GM04503 (cell line): ENCODE data around the gene KCNJ2.

ENCODE experiments used
- DNase-seq: peaks from one replicate; pipeline ENCODE4 v3.0.0-alpha.2; 2012; ENCODE audit warnings: low read depth

Gene KCNJ2

DNA sequence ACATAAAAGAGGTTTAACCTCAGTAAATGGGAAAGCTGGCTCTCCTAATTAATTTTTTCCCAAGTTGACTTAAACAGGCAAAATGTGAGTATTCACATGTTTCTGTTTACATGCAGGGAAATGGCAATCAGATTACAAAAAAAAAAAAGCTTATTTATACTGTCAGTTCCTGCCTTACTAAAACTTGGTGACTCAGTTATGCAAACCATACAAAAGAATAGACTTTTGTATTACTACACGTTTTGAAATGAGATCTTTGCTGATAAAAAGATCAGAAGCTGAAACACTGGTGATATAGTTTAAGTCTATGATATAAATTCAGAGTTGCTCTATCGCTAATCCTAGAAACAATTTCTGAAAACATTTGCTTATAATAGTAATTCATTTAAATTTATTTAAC lies 9.4 kb upstream of the KCNJ2 start:
- DNase-seq = no peak

DNA sequence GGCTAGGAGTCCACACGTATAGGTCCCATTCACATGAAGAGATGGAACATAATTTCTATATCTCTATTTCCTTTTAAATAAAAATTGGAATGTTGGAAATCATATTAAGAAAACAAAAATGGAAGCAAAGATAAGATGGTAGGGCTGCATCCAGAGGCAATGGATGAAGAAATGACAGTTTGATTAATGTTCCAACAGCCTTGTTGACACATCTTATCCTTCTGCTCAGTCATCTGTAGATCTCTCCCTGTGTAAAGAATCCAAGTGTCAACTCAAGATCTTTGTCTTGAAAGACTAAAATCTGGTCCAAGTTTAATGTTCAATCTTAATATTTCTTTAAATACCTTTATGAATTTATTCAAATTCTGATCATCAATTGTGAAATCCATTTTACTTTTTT lies 7.8 kb upstream of the KCNJ2 start:
- no peak for DNase-seq

GRCh38 chr17:70165383-70165782 lies 3.9 kb upstream of the KCNJ2 start:
- no peak for DNase-seq

DNA sequence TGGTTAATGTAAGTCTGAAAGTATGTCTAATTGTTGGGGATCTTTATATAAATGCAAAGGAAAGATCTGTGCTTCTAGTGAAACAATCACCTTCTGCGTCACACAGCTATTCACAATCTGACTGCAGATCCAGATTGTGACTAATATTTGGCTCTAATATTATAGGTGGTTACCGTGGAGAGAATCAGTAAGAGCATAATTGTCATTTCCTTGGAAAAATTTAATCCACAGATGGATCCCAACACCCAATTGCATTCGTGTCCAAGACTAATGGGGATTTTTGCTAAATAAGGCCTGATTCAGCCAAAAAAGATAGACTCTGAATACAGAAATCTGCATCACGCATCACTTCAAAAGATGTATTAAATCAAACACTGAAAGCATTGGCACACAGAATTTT lies 2.7 kb upstream of the KCNJ2 start:
- DNase-seq = no peak

- DNase-seq = no peak
Measured at GRCh38 chr17:70168044-70168976, 1.0 kb upstream of the KCNJ2 start.

GRCh38 chr17:70169709-70170597 lies 621 bp downstream of the KCNJ2 start:
- no peak for DNase-seq

GRCh38 chr17:70171159-70171558 lies 1.8 kb downstream of the KCNJ2 start:
- no peak for DNase-seq

- no peak for DNase-seq
Measured at GRCh38 chr17:70172449-70172848, 3.1 kb downstream of the KCNJ2 start.

DNA sequence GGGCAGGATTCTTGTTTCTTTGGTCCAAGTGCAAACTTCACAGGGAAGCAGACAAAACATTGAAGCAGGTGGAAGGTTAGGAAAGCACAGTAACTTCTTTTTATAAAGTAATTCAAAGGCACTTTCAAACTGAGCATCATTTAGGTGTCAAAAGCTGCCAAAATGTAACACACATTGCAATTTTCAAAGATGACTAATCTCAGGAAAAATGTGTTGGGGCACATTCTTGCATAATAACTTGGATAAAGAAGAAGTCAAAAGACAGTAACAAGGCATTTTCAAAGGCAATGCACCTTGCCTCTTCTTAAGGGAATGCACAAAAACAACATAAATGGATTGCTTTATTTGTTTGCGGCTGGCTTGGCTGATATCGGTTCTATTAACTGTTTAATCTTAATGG lies 3.6 kb downstream of the KCNJ2 start:
- no peak for DNase-seq

DNA sequence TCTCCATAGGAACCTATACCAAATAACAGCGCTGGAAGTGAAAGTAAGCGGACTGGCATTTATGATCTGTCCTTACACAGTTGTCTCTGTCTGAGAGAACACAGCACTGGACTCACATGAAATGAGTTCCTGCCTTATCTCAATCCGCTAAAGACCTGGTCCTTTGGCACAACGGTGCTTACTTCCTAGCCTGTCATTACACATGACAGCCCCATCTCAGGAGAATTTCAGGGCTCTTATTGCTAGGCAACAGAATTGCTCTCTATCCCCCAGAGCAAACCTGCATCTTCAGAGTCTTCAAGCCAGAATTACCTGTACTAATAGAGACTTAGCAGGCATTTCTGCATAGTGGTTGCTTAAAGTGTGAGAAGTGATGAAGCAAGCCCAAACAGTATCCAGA lies 4.3 kb downstream of the KCNJ2 start:
- DNase-seq = no peak

GRCh38 chr17:70181376-70181775 lies 12.0 kb downstream of the KCNJ2 start:
- DNase-seq = no peak

GRCh38 chr17:70181866-70182265 lies 12.5 kb downstream of the KCNJ2 start:
- DNase-seq = no peak

DNA sequence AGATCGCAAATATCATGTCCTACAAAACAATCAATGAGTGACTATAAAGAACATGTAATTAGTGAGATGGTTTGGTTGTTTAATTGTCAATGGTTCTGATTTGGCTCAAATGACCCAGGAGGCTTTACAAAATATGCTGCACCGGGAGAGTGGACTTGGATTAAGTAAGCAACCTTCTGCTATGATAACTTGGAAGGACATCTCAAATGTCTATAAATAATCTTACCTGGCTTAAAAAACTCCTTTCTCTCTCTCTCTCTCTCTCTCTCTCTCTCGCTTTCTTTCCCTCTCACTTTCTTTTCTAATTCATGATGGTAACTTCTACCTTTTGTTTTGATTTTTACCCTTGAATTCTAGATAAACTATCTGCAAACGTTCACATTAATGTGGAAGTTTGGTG lies 14.2 kb downstream of the KCNJ2 start:
- no peak for DNase-seq

DNA sequence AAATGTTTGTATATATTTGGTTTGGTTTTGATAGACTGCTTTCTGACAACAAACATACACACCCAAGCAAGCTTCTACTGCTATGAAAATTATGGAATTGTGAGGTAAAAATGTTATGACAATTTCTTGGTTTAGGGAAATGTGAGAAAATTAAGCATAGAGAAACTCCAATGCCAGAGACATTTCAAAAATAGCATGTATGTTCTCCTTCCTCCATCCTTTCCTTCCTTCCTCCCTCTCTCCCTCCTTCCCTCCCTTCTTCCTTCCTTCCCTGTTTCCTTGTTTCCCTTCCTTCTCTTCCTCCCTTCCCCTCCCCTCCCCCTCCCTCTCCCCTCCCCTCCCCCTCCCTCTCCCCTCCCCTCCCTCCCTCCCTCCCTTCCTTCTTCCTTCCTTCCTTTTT lies 14.9 kb downstream of the KCNJ2 start:
- DNase-seq = no peak

DNA sequence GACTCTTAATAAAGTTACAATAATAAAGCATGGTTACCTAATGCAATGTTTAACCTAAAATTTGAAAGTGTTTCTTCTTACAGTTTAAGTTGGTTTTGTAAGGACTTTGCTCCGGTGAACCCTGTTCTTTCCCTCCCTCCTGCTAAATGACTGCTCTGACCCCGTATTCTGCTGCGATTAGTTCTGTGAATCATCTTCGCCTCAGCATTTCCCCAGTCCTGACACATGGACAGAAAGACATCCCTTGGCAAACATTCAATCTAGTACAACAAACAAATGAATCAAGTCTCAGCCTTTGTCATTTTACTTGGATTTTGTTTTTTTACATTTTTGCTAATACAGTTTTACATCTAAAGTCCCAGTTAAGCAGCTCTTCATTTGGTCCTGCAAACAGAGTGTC lies 15.4 kb downstream of the KCNJ2 start:
- DNase-seq = peak; percentile 14

DNA sequence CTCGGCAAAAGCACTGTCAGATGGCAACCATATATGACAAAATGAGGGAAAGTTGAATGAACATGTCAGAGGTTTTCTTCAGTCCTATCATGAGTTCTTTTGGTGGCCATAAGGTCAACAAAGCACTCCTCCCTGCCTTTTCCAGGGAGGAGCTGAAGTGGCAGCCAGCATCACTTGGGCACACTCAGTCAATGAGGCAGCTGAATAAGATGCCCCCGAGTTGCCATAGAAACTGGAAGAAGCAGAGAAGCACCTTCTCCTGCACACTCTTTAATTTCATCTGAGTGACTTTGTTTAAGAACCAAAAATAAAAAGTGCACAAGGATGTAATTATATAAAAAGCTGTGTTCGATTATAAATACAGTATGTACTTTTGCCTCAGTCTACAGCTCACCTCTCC lies 16.0 kb downstream of the KCNJ2 start:
- DNase-seq = no peak

DNA sequence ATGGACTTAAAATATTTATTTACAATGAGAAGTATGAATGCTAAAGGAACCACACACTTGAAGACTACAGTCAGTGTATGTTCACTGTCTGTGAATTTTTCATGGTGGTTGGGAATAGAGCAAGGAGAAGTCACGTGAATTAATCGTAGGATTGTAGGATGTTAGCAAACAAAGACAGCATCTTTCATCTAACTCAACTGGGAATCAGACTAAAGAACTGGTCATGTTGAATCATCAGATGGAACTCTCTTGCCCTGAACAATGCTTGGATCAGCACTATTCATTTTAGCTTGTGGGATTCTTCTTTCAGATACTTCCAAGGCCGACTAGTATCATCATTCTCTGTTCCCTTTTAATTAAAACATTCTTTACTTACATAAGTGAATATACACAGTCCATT lies 18.1 kb downstream of the KCNJ2 start:
- peak; percentile 3 for DNase-seq

GRCh38 chr17:70190959-70191805 lies 21.9 kb downstream of the KCNJ2 start:
- no peak for DNase-seq

DNA sequence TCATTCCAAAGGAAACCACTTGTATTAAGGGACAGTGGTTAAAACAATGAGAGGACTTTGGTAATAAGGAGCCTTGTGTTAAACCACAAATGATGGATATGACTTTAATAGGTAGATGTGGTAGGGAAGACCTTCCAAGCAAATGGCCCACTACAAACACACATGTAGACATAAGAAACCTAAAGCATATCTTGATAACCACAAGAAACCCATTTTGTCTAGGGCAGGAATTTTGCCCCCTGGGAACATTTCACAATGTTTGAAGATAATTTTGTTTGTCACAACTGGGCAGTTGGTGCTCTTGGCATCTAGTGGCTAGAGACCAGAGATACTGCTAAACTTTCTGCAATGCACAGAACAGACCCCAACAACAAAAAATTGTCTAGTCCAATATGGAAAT lies 25.8 kb downstream of the KCNJ2 start:
- no peak for DNase-seq

- DNase-seq = no peak
Measured at GRCh38 chr17:70201872-70202419, 32.6 kb downstream of the KCNJ2 start.

DNA sequence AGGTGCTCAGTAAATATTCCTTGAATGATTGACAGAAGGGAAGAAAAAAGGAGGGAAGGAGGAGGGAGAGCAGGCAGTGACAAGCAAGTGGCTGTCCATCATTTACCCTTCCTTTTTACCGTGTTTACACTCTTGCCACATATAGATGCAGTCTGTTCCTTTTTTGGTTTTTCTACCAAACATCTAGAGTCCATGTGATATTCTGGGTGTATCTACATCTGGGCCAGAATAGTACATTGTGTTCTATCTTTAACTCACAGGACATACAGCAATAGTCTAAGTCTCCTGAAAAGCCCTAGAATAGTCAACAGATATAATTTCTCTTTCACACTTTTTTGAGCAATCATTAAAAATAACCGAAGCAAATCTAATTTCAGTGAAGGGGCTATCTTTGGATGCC lies 33.5 kb downstream of the KCNJ2 start:
- DNase-seq = no peak

GRCh38 chr17:70204431-70204830 lies 35.1 kb downstream of the KCNJ2 start:
- DNase-seq = no peak
